K562 (cell line): ENCODE results near the gene CDX1. TPM values are rescaled to one million over a fixed set of nuclear protein-coding genes. Genes with fewer than 3 reads are reported as not detected.

Experiments
- ATAC-seq: fragments of 200-7000 bp; cut with Tn5 transposase; 3 replicates; pipeline ENCODE4 v1.9.1; 2020; ENCODE audit warnings: moderate library complexity
- BruUV-seq: library from RNA; stranded (reverse); fragments of 400-500 nt; replicated peaks from 2 replicates; lab custom pipeline; 2021; lab: Mats Ljungman, UMichigan
- CTCF ChIA-PET: fragments of 300-600 bp; formaldehyde crosslinking; extraction: SDS; loops from one replicate; lab custom pipeline; 2021; ENCODE audit warnings: low intra/inter-chr PET ratio; lab: Yijun Ruan, JAX
- POLR2A ChIA-PET: fragments of 300-600, 350-650 bp; sonication (Branson Sonifier 250); formaldehyde crosslinking; extraction: SDS; loops from one replicate; lab custom pipeline; 2021; ENCODE audit warnings: antibody characterized with exemption, inconsistent platforms; lab: Yijun Ruan, JAX
- DNase-seq, 4 experiments: peaks; one replicate each; pipeline versions ENCODE4 v3.0.0 to v3.0.0-alpha.2; 2011 to 2018; ENCODE audit warnings: low spot score in 3 of 4, mixed read lengths in 3 of 4; ENCODE audit errors: extremely low read depth in 1 of 4
- FAIRE-seq: peaks from 2 replicates; lab custom pipeline; 2011; peaks lifted over from hg19 to GRCh38; lab: Jason Lieb, UNC
- H2AFZ ChIP-seq: 2 replicates; pipeline ENCODE4 v1.6.0; 2011; ENCODE audit warnings: low read depth, low read length, control low read depth, inconsistent platforms
- H3K27ac ChIP-seq: fragments of 200-600 bp; 3 replicates; pipeline ENCODE4 v1.8.0; 2011; ENCODE audit warnings: low read depth, mild to moderate bottlenecking, control low read depth, inconsistent platforms, low read length, moderate library complexity, mixed read lengths; ENCODE audit errors: extremely low read depth
- H3K27me3 ChIP-seq, 2 experiments: fragments of 300-600 bp in 1 of 2; 2 replicates in 1 of 2; 3 replicates in 1 of 2; pipeline versions ENCODE4 v1.6.0 to v1.8.0; 2011; ENCODE audit warnings: inconsistent platforms in 2 of 2, low read length in 2 of 2, mild to moderate bottlenecking in 1 of 2, mixed read lengths in 1 of 2, moderate library complexity in 1 of 2; ENCODE audit not compliant: control insufficient read depth in 2 of 2, insufficient read depth in 2 of 2
- H3K36me3 ChIP-seq: fragments of 300-600 bp; 3 replicates; pipeline ENCODE4 v1.8.0; 2011; ENCODE audit warnings: mild to moderate bottlenecking, low read length, inconsistent platforms; ENCODE audit not compliant: control insufficient read depth, insufficient read depth
- H3K4me1 ChIP-seq, 2 experiments: fragments of 200-600 bp in 1 of 2; replicated peaks in 1 of 2; 2 replicates in 1 of 2; 3 replicates in 1 of 2; pipeline versions ENCODE4 v1.5.1 to v1.8.0; 2011; ENCODE audit warnings: inconsistent platforms in 2 of 2, low read length in 2 of 2, mild to moderate bottlenecking in 1 of 2, mixed read lengths in 1 of 2, moderate library complexity in 1 of 2; ENCODE audit not compliant: control insufficient read depth in 2 of 2, insufficient read depth in 2 of 2
- H3K4me2 ChIP-seq: 2 replicates; pipeline ENCODE4 v1.6.1; 2011; ENCODE audit warnings: low read length, control low read depth, inconsistent platforms, mixed read lengths; ENCODE audit not compliant: insufficient read depth
- H3K4me3 ChIP-seq: fragments of 200-600 bp; sonication (generic), shearing (Covaris generic); 2 replicates; pipeline ENCODE4 v1.5.1; 2016; ENCODE audit warnings: control low read depth, inconsistent platforms
- H3K79me2 ChIP-seq: fragments of 200-600 bp; 3 replicates; pipeline ENCODE4 v1.8.0; 2011; ENCODE audit warnings: low read length, inconsistent platforms; ENCODE audit not compliant: control insufficient read depth, insufficient read depth
- H3K9ac ChIP-seq, 2 experiments: 2 replicates each; pipeline versions ENCODE4 v1.6.0 to v1.6.1; 2011; ENCODE audit warnings: low read depth in 2 of 2, low read length in 2 of 2, control low read depth in 1 of 2, inconsistent platforms in 1 of 2, mild to moderate bottlenecking in 1 of 2, mixed read lengths in 1 of 2; ENCODE audit not compliant: insufficient read depth in 1 of 2
- H3K9me1 ChIP-seq: one replicate; pipeline ENCODE4 v1.6.0; 2011; ENCODE audit warnings: inconsistent platforms, mild to moderate bottlenecking, low read length, moderate library complexity; ENCODE audit not compliant: control insufficient read depth, insufficient read depth
- H3K9me3 ChIP-seq: replicated peaks from 2 replicates; pipeline ENCODE4 v1.5.1; 2011; ENCODE audit warnings: low read depth, low read length, inconsistent platforms; ENCODE audit not compliant: control insufficient read depth, insufficient read depth
- H4K20me1 ChIP-seq: replicated peaks from 2 replicates; pipeline ENCODE4 v1.6.1; 2011; ENCODE audit warnings: low read length, inconsistent platforms, mixed read lengths; ENCODE audit not compliant: control insufficient read depth, insufficient read depth
- ARID3A ChIP-seq: IDR thresholded peaks from 2 replicates; pipeline ENCODE4 v1.6.1; 2012; ENCODE audit warnings: low read depth, low read length, improper control_type of control experiment, borderline replicate concordance
- ARNT ChIP-seq, 2 experiments: fragments of 450-650 bp; IDR thresholded peaks; 2 replicates each; pipeline ENCODE4 v1.6.1; 2016; ENCODE audit warnings: mild to moderate bottlenecking in 1 of 2
- MCM3 ChIP-seq: fragments of 450-650 bp; IDR thresholded peaks from 2 replicates; pipeline ENCODE4 v1.6.1; 2016
- MLLT1 ChIP-seq, 2 experiments: fragments of 450-650 bp; IDR thresholded peaks; 2 replicates each; pipeline ENCODE4 v1.6.1; 2016
- MLX ChIP-seq, 2 experiments: fragments of 450-650 bp in 1 of 2; sonication (generic) in 1 of 2; formaldehyde crosslinking; conservative IDR thresholded peaks; 2 replicates each; pipeline versions ENCODE4 v1.4.0 to v1.8.1; 2020 to 2022; ENCODE audit warnings: mild to moderate bottlenecking in 1 of 2, missing genetic modification reagents in 1 of 2
- NCOA6 ChIP-seq: fragments of 450-650 bp; IDR thresholded peaks from 2 replicates; pipeline ENCODE4 v1.6.1; 2017; ENCODE audit warnings: mild to moderate bottlenecking
- POLR2H ChIP-seq: IDR thresholded peaks from 2 replicates; pipeline ENCODE4 v1.6.1; 2016; ENCODE audit warnings: missing genetic modification characterization, low read depth, mild to moderate bottlenecking, control low read depth, missing compliant biosample characterization, moderate library complexity
- TFAP4 ChIP-seq: sonication (generic); formaldehyde crosslinking; IDR thresholded peaks from 2 replicates; pipeline ENCODE4 v1.8.0; 2022; ENCODE audit warnings: missing genetic modification reagents, mild to moderate bottlenecking, moderate library complexity, borderline replicate concordance
- ZNF408 ChIP-seq: fragments of 250-450 bp; sonication (Bioruptor Pico); IDR thresholded peaks from 2 replicates; pipeline ENCODE4 v1.4.0; 2020; ENCODE audit warnings: low read depth, mild to moderate bottlenecking, moderate library complexity
- WGBS: fragments of 100-300 bp; shearing (Covaris generic); methylation state at CpG from one replicate; pipeline ENCODE4 v1.1.6; 2016; ENCODE audit warnings: low coverage, mixed read lengths; ENCODE audit not compliant: insufficient coverage; ENCODE audit errors: missing lambda C conversion rate; 5-methylcytosine and 5-hydroxymethylcytosine counted together
- in situ Hi-C: fragments of 300-500 bp; cut with MboI; formaldehyde crosslinking; loops from 4 replicates; pipeline ENCODE4 v1.15.0; 2018; ENCODE audit warnings: inconsistent platforms, mixed read lengths
- intact Hi-C: fragments of 100-400 bp; cut with micrococcal nuclease; formaldehyde crosslinking; loops from 2 replicates; pipeline ENCODE4 v1.14.2; 2022
- polyA plus RNA-seq, 8 experiments: library from polyadenylated mRNA; depleted of rRNA in 4 of 8; stranded (reverse) in 5 of 8; unstranded in 3 of 8; fragments of >200 nt; fragmentation: Nextera tagmentation in 2 of 8; fragmentation: Illumina TruSeq in 1 of 8; extraction: Ambion mirVana in 2 of 8; extraction: Trizol in 1 of 8; gene quantifications; 2 replicates each; pipeline versions ENCODE4 v1.2.1 to v1.2.3, GENCODE V29; 2011 to 2014; ENCODE audit warnings: inconsistent platforms in 1 of 8, missing spikeins in 1 of 8
- total RNA-seq, 7 experiments: library from RNA; depleted of rRNA in 6 of 7; stranded (reverse); fragments of >200 nt in 6 of 7; fragmentation: Illumina TruSeq in 2 of 7; extraction: Trizol in 2 of 7; gene quantifications; 2 replicates each; pipeline versions ENCODE4 v1.2.1 to v1.2.3, GENCODE V29; 2011 to 2021; ENCODE audit warnings: low replicate concordance in 1 of 7

The CDX1 gene
- total and polyA plus RNA-seq, 9 of the 15 experiments (the other 6 are each of a cell fraction or from before 2014, with no cell fraction given) = 0.06 to 0.16 TPM; not detected in 7

GRCh38 chr5:150189728-150190502 is 23.3 kb downstream of the CDX1 start, which contains the start of gene SLC6A7 (continued):
- no peak for TF ChIP-seq MLLT1 (IDR thresholded peaks at IDR 0.05)

- CTCF ChIA-PET = no interaction called here
- TF ChIP-seq ARID3A (no peak), MLX (CRISPR knock-in tag; conservative IDR thresholded peaks at IDR 0.05) (no peak), POLR2H (tag) (no peak), ZNF408 (CRISPR knock-in tag) (no peak), TFAP4 (no peak), ARNT (IDR thresholded peaks at IDR 0.05) (no peak), MCM3 (no peak), NCOA6 (no peak)
- Histone ChIP-seq H3K79me2 (no peaks in the 10 kb centered on the region), H3K27ac (no peak overlapping the region), H3K9ac (no peak overlapping the region), H4K20me1 (0 out of 2 replicates have a peak, but pooled peaks cover 7% of the 10 kb centered on the region), H3K9me3 (no peaks in the 10 kb centered on the region), H3K36me3 (no peaks in the 10 kb centered on the region), H3K4me1 (peaks cover 0 to 7% of the 10 kb centered on the region in 2 experiments; a peak in 1 of 5 replicates), H3K4me2 (no peak overlapping the region), H3K4me3 (no peak overlapping the region), H3K9me1 (no peaks in the 10 kb centered on the region), H3K27me3 (peaks cover 42 to 90% of the 10 kb centered on the region in 2 experiments), H2AFZ (no peak overlapping the region)
- intact Hi-C loops = no loop called here
- under 1% methylated on average over 15 of the region's 16 CpGs for WGBS
- no TSS peak for BruUV-seq
- POLR2A ChIA-PET = interaction anchor here (1.4 kb wide), 1 partner anchor 22 kb away, joined by 3 read pairs; no protein-coding TSS in a partner anchor
- no peak for FAIRE-seq
- in situ Hi-C loops = no loop called here
- no peak for DNase-seq
- no peak for ATAC-seq
Measured at GRCh38 chr5:150190503-150190979, 24.0 kb downstream of the CDX1 start.
